Neural progenitor cell (in vitro differentiated cells): Measurements from ENCODE around the gene KATNA1.

Experiments
- CTCF ChIP-seq: fragments of 200-600 bp; sonication (generic); IDR thresholded peaks from 2 replicates; pipeline ENCODE4 v1.5.1; 2017; ENCODE audit warnings: antibody characterized with exemption, mild to moderate bottlenecking
- EZH2phosphoT487 ChIP-seq: fragments of 200-600 bp; sonication (generic); IDR thresholded peaks from 2 replicates; pipeline ENCODE4 v1.6.1; 2017; ENCODE audit warnings: antibody characterized with exemption

DNA sequence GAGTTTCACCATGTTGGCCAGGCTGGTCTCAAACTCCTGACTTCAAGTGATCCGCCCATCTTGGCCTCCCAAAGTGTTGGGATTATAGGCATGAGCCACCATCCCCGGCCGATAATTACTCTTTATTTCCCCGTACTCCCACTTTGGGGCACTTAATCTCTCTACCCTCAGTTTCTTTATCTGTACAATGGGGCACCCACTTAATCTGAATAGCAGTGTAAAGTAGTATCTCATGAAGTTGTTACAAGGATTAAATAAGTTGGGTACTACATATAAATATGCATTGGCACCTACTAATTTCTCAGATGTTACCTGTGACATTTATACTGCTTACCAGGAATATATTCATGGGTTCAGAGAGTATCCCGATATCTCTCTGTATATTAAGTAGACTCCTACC lies 67.2 kb downstream of the KATNA1 start:
- no peak for TF ChIP-seq CTCF
- no peak for TF ChIP-seq EZH2phosphoT487
